HG03469 (cell line): Measurements from ENCODE around the gene RND2.
"Not testable (repeated sequence)": the region's sequence is repeated elsewhere in the genome, so short reads cannot be mapped to it uniquely, and the experiment has no call there.

Experiments used
- ATAC-seq: cut with Tn5 transposase; IDR thresholded peaks from one replicate; pipeline ENCODE4 v1.9.1; 2021; ENCODE audit warnings: mild to moderate bottlenecking, moderate library complexity, moderate number of reproducible peaks; ENCODE audit not compliant: unreplicated experiment

The RND2 gene, protein sequence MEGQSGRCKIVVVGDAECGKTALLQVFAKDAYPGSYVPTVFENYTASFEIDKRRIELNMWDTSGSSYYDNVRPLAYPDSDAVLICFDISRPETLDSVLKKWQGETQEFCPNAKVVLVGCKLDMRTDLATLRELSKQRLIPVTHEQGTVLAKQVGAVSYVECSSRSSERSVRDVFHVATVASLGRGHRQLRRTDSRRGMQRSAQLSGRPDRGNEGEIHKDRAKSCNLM

DNA sequence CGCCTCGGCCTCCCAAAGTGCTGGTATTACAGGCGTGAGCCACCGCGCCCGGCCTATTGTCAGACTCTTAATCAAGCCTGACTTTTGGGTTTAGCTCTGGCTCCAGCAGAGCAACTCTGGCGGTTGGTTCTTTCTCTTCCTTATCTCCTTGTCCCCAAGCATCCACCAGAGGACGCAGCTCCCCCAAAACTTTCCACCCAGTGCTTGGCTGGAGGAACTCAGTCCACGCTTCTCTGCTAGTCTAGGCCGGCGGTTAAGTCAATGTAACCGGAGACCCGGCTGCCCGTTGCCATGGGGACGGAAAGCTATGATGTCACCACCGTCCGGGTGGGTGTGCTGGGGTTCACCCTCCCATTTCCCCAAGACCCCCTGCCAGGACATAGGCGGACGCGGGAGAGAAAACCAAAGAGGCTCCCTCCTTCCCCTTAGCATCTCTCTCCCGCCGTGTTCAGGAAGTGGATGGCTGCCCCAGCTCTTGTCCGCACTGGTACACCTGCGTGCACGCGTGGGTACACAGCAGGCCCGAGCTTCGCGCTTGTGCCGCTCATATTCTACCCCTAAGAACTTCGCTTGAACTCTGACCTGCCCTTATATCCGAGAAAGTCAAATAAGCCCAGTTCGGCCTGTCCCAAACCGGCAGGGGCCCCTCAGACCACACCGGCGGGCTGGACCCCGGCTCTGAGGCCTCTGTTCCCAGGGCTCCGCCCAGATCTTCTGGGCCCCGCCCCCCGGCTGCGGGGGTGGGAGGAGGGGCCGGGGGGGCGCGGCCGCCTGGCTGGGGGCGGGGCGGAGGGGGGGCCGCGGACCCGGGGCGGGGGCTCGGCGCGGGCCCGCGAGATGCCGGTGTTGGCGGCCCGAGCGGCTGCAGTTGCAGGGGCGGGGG lies at the start of gene RND2:
Gene RND2 (plus strand): TSS at position 825 of the 883 bp plus-strand sequence. CDS start 117 bp downstream, outside the sequence.
- no peak for ATAC-seq

DNA sequence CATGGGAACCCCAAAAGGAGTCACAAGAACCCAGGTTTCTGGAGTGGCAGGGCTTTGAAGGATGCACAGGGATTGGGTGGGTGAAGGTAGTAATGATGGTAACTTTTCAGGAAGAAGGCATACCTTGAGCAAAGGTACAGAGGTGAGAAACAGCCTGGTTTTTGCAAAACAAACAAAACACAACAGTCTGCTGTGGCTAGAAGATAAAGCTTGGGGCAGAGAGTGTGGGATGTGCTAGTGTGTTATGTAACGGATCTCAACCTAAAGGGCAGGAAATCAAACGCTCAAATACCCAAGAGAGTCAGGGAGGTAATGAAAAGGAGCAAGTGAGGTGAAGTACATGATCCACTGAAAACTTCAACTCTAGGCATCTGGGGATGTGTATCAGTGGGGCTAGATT lies 49.8 kb upstream of the RND2 start:
- no peak for ATAC-seq

DNA sequence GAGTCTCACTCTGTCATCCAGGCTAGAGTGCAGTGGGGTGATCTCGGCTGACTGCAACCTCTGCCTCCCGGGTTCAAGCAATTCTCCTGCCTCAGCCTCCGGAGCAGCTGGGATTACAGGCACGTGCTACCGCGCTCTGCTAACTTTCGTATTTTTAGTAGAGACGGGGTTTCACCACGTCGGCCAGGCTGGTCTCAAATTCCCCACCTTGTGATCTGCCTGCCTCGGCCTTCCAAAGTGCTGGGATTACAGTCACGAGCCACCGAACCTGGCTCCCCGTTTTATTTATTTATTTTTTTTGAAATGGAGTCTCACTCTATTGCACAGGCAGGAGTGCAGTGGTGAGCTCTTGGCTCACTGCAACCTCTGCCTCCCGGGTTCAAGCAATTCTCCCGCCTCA lies 49.3 kb upstream of the RND2 start:
- ATAC-seq: not testable (repeated sequence)

DNA sequence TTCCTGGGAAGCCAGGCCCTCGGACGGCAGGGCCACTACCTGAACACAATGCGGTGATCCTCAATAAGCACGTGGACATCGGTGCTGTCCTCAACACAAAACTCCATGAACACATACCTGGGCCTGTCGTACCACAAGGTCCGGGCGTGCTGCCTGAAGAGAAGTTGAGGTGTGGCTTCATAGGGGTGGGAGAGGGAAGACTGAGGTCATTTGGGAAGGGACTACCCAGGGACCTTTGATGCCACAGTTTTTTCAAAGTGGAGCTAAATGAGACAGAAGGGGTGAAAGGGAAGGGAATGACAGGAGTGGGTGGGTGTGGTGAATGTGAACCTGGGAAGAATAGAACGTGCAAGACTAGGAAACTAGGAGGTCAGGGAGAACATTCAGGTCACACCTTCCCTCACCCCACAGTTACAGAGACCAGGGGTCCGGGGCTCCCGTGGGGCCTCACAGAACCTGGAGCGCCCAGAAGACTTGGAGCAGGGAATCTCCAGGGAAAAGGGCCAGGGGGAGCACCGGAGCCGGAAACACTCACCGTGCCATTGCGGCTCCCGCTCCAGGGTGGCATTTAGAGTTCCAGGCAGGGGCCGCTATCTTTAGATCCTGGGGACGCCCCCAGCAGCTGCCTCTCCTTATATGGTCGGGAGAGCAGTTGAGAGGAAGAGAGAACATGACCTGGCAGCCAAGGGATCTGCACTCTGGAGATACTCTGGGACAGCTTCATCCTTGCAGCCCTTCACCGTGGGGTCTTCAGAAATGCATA lies 45.3 kb upstream of the RND2 start, which contains the start of gene PTGES3L:
Gene PTGES3L (minus strand): TSS at position 570 of the 763 bp plus-strand sequence. CDS start 27 bp downstream, at position 543.
- ATAC-seq: no peak

DNA sequence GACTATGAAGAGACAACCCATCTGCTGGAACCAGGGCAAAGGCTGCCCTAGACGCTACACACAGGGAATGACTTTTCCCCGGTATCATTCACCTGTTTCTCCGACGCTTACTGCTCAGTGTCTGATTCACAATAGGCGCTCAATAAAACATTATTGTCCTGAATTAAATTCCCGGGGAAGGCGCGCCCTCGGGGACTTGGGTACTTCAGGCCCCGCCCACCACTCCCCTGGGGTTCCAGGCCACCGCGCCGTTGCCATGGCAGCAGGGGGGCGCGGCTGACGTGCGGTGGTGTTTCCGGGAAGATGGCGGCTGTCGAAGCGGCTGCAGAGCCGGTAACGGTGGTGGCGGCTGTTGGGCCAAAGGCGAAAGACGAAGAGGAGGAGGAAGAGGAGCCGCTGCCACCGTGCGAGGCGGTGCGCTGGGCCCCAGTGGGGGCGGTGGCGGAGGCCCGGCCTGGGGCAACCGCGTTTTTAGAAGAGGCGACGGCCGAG lies 44.7 kb upstream of the RND2 start, which contains the start of gene RUNDC1:
Gene RUNDC1 (plus strand): TSS at position 292 of the 492 bp plus-strand sequence. CDS start 12 bp downstream, at position 304.
- ATAC-seq: no peak

DNA sequence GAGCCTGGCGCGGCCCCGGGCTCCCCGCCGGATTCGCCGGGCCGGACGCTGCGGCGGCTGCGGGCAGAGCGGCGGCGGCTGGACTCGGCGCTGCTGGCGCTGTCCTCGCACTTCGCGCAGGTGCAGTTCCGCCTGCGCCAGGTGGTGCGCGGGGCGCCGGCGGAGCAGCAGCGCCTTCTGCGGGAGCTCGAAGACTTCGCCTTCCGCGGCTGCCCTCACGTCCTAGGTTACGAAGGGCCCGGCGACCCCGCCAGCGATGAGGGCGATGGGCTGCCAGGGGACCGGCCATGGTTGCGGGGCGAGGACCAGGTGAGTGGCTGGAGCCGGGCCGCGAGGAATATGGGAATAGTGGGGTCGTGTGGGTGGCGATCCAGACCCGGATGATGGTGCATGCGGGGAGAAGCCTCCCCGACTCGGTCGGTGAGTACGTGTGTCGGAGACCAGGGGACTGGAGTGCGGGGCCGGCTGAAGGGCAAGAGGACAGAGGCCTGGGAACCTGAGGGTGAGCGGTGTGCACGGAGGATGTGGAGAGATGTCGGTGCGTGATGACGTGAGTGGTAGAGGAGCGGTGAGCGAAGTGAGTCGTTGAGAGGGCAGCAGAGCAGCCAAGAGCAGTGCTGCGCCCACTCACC lies 44.1 kb upstream of the RND2 start:
- no peak for ATAC-seq

DNA sequence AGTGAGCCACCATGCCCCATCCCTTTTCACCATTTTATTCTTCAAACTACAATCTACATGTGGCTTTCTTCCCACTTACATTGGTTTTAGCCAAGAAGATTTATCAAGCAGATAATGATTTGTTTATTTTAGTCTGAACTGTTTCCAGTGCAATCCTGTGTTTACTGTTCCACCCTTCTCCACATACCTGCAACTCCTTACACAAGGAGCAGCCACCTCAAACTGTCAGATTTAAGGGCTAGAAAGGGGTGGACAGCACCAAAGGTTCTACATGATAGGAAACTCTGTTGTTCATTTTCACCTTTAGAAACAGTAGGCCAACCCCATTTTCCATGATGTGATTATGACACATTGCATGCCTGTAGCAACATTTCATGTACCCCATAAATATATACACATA lies 42.8 kb upstream of the RND2 start:
- ATAC-seq: no peak

DNA sequence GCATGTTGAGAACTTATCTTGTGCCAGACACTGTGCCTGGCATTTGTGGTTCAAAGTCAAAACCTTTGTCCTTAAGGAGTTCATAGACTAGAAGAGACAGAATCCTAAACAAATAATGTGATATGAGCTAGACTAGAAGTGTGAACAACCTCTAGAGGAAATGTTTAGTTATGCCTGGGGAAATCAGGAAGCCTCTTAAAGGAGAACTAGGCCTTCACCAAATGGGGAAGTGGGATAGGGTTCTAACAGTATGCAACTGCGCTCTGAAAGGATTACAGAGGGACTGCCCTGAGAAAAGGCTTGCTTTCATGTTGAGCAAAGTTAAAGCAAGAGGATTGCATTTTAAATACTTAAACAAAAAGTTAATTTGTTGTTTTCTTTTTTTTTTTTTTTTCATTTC lies 39.8 kb upstream of the RND2 start:
- ATAC-seq: no peak

DNA sequence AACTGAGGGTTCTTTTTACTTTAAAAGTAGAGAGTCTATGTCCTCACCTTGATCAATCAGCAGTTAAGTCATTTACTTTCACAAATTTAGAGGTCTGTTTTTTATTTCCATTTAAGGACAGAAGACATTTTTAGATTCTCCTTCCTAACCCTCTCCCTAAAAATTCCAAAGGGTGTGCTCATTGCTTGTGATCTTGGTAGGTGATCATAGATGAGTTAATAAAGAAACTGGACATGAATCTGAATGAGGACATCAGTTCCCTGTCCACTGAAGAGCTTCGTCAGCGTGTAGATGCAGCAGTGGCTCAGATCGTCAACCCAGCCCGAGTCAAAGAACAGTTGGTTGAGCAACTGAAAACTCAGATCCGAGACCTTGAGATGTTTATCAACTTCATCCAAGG lies 35.9 kb upstream of the RND2 start:
- no peak for ATAC-seq

DNA sequence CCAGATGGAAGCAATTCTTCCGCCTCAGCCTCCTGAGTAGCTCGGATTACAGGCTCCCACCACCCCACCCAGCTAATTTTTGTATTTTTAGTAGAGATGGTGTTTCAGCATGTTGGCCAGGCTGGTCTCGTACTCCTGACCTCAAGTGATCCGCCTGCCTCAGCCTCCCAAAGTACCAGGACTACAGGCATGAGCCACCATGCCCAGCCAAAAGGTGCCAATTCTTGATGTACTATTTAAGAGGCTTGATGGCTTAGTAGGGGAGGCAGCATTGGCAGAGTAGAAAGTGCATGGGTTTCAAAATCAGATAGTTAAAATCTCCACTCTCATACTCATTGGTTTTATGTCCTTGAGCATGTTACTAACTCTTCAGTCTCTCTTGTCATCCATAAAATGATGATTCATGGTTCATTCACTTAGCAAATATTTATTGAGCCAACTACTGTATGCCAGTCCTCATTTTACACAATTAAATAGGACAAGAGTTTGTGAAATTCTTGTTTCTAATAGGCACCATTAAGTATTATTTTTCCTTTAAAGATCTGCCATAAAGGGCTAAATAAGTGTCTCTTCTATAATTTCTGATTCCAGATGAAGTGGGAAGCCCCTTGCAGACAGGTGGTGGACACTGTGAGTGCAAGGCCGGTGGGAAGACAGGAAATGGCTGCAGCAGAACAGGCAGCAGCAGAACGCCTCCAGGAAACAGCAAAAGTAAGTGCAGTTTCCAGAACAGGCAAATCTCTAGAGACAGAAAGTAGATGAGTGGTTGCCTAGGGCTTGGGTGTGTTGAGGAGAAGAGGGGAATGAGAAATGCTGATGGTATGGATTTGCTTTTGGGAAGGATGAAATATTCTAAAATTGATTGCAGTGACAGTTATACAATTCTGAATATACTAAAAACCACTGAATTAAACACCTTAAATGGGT lies 35.0 kb upstream of the RND2 start:
- ATAC-seq: no peak

DNA sequence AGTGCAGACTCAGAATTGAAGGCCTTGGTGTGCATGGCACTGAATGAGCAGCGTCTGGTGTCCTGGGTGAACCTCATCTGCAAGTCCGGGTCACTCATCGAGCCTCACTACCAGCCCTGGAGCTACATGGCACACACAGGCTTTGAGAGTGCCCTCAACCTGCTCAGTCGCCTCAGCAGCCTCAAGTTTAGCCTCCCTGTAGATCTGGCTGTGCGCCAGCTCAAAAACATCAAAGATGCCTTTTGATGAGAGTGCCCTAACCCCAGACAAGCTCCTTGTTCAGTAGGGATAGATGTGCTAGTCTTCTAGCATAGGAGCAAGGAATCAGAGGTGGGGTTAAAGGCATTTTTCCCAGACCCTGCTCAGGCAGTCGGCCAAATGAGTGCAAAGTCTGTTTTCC lies 33.6 kb upstream of the RND2 start:
- ATAC-seq: no peak

DNA sequence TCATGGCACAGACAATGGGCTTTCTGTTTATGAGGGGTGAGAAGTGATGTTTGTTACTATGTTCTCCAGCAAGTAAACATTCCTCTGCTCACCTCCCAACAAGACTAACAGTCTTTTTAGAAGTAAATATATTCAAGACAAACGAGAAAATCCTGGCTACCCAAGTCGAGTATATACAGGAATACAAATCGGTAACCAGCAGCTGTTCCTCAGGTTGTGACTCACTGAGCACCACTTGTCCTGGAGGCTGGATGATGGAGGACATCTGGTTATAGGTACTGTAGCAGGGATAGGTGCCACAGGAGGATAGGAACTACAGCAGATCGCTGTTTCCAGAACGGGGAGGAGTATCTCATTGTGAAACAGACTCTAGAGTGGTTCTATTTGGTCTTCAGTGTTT lies 32.2 kb upstream of the RND2 start:
- ATAC-seq: no peak

DNA sequence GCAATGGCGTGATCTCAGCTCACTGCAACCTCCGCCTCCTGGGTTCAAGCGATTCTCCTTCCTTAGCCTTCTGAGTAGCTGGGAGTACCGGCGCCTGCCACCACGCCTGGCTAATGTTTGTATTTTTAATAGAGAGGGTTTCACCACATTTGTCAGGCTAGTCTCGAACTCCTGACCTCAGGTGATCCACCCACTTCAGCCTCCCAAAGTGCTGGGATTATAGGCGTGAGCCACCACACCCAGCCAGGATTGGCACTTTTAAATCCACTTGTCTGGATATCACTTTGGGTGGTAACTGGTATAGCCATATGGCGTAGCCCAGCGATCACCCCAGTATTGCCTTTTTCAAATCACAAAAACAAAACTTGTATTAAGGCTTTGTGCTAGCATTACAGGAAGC lies 31.1 kb upstream of the RND2 start:
- ATAC-seq: not testable (repeated sequence)

DNA sequence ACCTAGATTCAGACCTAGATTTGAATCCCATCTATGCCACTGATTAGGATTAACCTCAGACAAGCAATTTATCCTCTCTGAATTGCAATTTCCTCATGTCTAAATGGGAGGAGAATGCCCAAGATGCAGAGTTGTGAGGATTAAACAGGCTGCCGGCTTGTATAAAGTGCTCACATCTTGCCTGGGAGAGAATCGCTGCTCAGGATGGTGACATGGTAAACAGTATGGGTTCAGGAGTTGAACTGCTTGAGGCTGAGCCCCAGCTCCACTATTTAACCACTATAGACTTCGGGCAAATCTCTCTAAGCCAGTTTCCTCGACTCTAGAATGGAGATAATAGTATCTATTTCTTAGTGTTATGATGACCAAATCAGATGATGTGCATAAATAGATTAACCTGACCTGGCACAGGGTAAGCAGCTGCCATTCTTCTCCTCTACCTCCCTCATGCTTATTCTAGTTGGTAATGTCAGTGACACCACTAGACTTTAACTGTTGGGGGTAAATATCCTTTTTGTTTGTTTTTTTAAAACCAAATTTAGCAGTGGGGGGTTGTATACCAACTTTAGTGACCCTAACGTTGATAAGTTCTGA lies 27.5 kb upstream of the RND2 start:
- no peak for ATAC-seq

DNA sequence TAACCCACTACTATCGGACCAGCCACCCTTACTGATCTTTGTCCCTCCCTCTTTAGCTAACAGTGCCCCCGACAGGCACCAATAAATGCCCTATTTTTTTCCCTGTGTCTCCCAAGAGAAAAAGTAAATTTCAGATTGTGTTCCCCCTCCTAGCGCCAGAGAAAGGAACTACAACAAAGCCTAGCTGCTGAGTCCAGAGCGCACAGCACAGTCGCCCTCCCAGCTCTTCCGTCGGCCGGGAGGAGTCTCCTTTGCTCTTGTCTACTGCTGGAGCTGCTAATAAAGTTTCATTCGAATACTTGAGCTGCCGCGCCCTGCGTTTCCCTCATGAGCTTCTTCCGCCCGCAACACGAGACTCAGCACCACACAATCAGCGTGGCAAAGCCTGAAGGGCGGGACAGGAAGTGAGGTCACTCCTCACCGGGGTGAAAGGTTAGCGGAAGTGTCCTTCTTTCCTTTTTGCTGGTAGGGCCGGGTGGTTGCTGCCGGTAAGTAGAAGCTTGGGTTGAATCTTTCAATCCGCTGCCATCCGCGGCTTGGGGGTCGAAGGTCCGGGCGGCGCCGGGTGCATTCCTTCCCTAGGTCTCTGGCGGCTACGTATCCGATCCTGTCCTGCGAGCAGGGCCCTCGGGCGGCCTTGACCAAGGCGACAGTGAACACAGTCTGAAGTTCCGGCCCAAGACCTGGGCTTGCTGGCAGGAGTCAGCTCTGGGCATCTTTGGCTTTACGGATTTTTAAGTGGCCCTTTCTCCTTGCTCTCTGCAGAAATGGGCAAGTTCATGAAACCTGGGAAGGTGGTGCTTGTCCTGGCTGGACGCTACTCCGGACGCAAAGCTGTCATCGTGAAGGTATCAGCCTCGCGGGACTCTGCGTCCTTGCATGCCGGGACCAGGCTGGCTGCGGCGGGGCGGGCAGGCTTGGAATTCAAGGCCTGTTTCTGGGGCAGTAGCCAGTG lies 26.8 kb upstream of the RND2 start, which contains the start of gene RPL27:
Gene RPL27 (plus strand): TSS at position 436 of the 955 bp plus-strand sequence. CDS start 332 bp downstream, at position 768.
- ATAC-seq: peak; percentile 78

DNA sequence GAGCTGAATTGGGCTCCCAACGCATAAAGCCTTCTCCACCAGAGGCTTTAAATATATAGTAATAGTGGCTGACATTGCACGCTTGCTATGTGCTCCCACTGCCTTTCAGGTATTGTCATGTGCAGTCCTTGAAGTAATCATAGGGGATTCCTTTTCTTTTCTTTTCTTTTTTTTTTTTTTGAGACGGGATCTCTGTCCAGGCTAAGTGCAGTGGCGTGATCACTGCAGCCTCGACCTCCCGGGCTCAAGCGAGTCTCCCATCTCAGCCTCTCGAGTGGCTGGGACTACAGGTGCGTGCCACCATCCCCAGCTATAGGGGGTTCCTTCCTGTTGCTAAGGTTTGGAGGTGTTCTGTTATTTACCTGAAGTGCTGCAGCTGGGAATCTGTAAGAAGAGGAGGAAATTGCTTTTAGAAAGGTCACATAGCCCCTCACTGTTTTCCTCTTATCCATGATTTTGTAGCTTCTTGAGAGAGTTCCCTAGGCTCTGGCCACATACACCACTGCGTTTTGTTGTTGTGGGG lies 26.0 kb upstream of the RND2 start:
- ATAC-seq: no peak

DNA sequence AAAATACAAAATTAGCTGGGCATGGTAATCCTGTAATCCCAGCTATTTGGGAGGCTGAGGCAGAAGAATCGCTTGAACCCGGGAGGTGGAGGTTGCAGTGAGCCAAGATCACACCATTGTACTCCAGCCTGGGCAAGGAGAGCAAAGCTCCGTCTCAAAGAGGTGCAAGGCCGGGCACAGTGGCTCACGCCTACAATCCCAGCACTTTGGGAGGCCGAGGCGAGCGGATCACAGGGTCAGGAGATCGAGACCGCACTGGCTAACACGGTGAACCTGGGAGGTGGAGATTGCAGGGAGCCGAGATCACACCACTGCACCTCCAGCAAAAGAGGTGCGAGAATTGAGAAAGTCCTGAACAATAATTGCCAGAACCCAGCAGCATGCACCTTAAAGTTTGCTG lies 24.1 kb upstream of the RND2 start:
- not testable (repeated sequence) for ATAC-seq
